PFSK-1 (cell line): ENCODE measurements around the gene PCBP3.

Source experiments
- FOXP2 ChIP-seq: optimal IDR thresholded peaks from 2 replicates; pipeline ENCODE3; 2011; ENCODE audit warnings: borderline replicate concordance, control low read depth, inconsistent platforms; ENCODE audit not compliant: insufficient read depth; ENCODE audit errors: extremely low read length, extremely low read depth
- POLR2AphosphoS5 ChIP-seq: IDR thresholded peaks from 2 replicates; pipeline ENCODE4 v1.6.1; 2012; ENCODE audit warnings: low read depth, mild to moderate bottlenecking, control low read depth, low read length, moderate library complexity
- SIN3A ChIP-seq: IDR thresholded peaks from 2 replicates; pipeline ENCODE4 v1.6.1; 2012; ENCODE audit warnings: mild to moderate bottlenecking, low read length, moderate library complexity, borderline replicate concordance; ENCODE audit not compliant: insufficient read depth
- TAF1 ChIP-seq: IDR thresholded peaks from 2 replicates; pipeline ENCODE4 v1.6.1; 2012; ENCODE audit warnings: low read length, control low read depth, borderline replicate concordance; ENCODE audit not compliant: insufficient read depth
- TF ChIP-seq, protein P1 (sequence below), 2 experiments: IDR thresholded peaks; 2 replicates each; pipeline versions ENCODE4 v1.6.1 to v1.8.0; 2011 to 2012; ENCODE audit warnings: low read depth in 2 of 2, low read length in 2 of 2, control low read depth in 1 of 2, inconsistent platforms in 1 of 2, mild to moderate bottlenecking in 1 of 2, moderate library complexity in 1 of 2; ENCODE audit not compliant: insufficient read depth in 1 of 2

DNA sequence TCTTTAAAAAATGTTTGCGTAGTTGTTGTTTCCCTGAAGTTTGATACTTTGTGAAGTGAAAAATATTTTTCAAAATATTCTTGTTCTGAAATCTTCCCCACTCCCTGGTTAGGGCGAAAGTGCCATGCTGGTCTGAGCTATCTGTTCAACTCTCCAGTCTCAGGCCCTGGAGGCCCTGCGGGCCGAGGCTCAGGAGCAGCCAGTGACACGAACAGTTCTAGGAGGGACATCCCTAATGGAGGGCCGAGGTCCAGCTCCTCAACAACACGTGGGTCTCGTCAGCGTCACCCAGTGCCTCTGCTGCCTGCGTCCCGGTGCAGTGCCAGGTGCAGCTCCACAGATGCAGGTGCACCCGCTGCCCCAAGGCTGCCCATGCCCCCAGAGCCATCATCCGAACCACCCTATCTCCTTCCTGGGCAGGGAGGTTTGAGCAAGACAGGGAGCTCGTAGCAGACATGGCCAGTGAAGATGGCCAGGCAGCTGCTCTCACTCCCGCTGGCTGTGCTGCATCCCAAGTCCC is 268.3 kb downstream of the PCBP3 start:
- TF ChIP-seq POLR2AphosphoS5, result no peak
- no peak for TF ChIP-seq FOXP2
- no peak for TF ChIP-seq SIN3A
- TF ChIP-seq, protein P1, sequence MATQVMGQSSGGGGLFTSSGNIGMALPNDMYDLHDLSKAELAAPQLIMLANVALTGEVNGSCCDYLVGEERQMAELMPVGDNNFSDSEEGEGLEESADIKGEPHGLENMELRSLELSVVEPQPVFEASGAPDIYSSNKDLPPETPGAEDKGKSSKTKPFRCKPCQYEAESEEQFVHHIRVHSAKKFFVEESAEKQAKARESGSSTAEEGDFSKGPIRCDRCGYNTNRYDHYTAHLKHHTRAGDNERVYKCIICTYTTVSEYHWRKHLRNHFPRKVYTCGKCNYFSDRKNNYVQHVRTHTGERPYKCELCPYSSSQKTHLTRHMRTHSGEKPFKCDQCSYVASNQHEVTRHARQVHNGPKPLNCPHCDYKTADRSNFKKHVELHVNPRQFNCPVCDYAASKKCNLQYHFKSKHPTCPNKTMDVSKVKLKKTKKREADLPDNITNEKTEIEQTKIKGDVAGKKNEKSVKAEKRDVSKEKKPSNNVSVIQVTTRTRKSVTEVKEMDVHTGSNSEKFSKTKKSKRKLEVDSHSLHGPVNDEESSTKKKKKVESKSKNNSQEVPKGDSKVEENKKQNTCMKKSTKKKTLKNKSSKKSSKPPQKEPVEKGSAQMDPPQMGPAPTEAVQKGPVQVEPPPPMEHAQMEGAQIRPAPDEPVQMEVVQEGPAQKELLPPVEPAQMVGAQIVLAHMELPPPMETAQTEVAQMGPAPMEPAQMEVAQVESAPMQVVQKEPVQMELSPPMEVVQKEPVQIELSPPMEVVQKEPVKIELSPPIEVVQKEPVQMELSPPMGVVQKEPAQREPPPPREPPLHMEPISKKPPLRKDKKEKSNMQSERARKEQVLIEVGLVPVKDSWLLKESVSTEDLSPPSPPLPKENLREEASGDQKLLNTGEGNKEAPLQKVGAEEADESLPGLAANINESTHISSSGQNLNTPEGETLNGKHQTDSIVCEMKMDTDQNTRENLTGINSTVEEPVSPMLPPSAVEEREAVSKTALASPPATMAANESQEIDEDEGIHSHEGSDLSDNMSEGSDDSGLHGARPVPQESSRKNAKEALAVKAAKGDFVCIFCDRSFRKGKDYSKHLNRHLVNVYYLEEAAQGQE (IDR thresholded peaks at IDR 0.05; ENCODE audit: insufficient read depth in 1 of 2, low read depth in 2 of 2, low read length in 2 of 2), result no peak
- TF ChIP-seq TAF1, result no peak
